Caco-2 (cell line): ENCODE results near the gene TSPY3. TPM values are rescaled to one million over a fixed set of nuclear protein-coding genes. Genes with fewer than 3 reads are reported as not detected.
"Not testable (repeated sequence)": the region's sequence is repeated elsewhere in the genome, so short reads cannot be mapped to it uniquely, and the experiment has no call there.

Experiments
- Bru-seq: library from RNA; stranded (reverse); fragments of 400-500 nt; gene quantifications from one replicate; lab custom pipeline; 2021; lab: Mats Ljungman, UMichigan
- BruChase-seq, 2 experiments: library from RNA; stranded (reverse); fragments of 400-500 nt; gene quantifications; one replicate each; lab custom pipeline; 2021; lab: Mats Ljungman, UMichigan
- BruUV-seq: library from RNA; stranded (reverse); fragments of 400-500 nt; replicated peaks from 2 replicates; lab custom pipeline; 2021; lab: Mats Ljungman, UMichigan
- CTCF ChIA-PET: fragments of 300-600 bp; sonication (Branson Sonifier 250); formaldehyde crosslinking; loops from one replicate; lab custom pipeline; 2022; ENCODE audit warnings: antibody characterized with exemption; lab: Charles Lee
- POLR2A ChIA-PET: fragments of 300-600 bp; sonication (Branson Sonifier 250); formaldehyde crosslinking; loops from one replicate; lab custom pipeline; 2022; ENCODE audit warnings: antibody characterized with exemption; lab: Charles Lee
- DNase-seq, 2 experiments: peaks; one replicate each; pipeline versions ENCODE4 v3.0.0 to v3.0.0-alpha.2; 2020 to 2022
- H3K27me3 ChIP-seq: replicated peaks from 2 replicates; pipeline ENCODE4 v1.6.0; 2011; ENCODE audit warnings: low read length; ENCODE audit not compliant: control insufficient read depth, insufficient read depth
- H3K36me3 ChIP-seq: 2 replicates; pipeline ENCODE4 v1.5.1; 2011; ENCODE audit warnings: low read length; ENCODE audit not compliant: control insufficient read depth, insufficient read depth
- H3K4me1 ChIP-seq: fragments of 250-450 bp; sonication (Bioruptor Pico); 2 replicates; pipeline ENCODE4 v1.5.1; 2020; ENCODE audit warnings: mild to moderate bottlenecking
- H3K4me3 ChIP-seq: 2 replicates; pipeline ENCODE4 v1.5.1; 2011; ENCODE audit warnings: low read depth, mild to moderate bottlenecking, control low read depth, low read length
- H3K9me3 ChIP-seq: fragments of 250-450 bp; sonication (Bioruptor Pico); 2 replicates; pipeline ENCODE4 v1.5.1; 2020; ENCODE audit warnings: mild to moderate bottlenecking, moderate library complexity
- H3K27ac Mint-ChIP-seq: one replicate; pipeline ENCODE4 v1.8.0; 2022; ENCODE audit warnings: mixed read lengths; ENCODE audit not compliant: unreplicated experiment
- H3K27me3 Mint-ChIP-seq: one replicate; pipeline ENCODE4 v1.8.0; 2022; ENCODE audit warnings: mixed read lengths; ENCODE audit not compliant: insufficient read depth, unreplicated experiment
- H3K36me3 Mint-ChIP-seq: one replicate; pipeline ENCODE4 v1.8.0; 2022; ENCODE audit warnings: mild to moderate bottlenecking, mixed read lengths; ENCODE audit not compliant: insufficient read depth, unreplicated experiment
- H3K4me1 Mint-ChIP-seq: one replicate; pipeline ENCODE4 v1.8.0; 2022; ENCODE audit warnings: low read depth, mixed read lengths; ENCODE audit not compliant: unreplicated experiment
- H3K4me3 Mint-ChIP-seq: one replicate; pipeline ENCODE4 v1.8.0; 2022; ENCODE audit warnings: mild to moderate bottlenecking, moderate library complexity, mixed read lengths; ENCODE audit not compliant: unreplicated experiment
- H3K9me3 Mint-ChIP-seq: one replicate; pipeline ENCODE4 v1.8.0; 2022; ENCODE audit warnings: mixed read lengths; ENCODE audit not compliant: unreplicated experiment
- intact Hi-C: fragments of 100-400 bp; cut with micrococcal nuclease; formaldehyde crosslinking; loops from one replicate; pipeline ENCODE4 v1.10.0; 2022; ENCODE audit not compliant: unreplicated experiment
- long read RNA-seq: library from polyadenylated mRNA; stranded (forward); transcript quantifications from one replicate; pipeline ENCODE4 v2.0.0, GENCODE V29; 2022
- total RNA-seq: library from RNA; stranded (reverse); gene quantifications from 2 replicates; pipeline ENCODE4 v1.2.3, GENCODE V29; 2022

The TSPY3 gene, protein sequence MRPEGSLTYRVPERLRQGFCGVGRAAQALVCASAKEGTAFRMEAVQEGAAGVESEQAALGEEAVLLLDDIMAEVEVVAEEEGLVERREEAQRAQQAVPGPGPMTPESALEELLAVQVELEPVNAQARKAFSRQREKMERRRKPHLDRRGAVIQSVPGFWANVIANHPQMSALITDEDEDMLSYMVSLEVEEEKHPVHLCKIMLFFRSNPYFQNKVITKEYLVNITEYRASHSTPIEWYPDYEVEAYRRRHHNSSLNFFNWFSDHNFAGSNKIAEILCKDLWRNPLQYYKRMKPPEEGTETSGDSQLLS
- not detected in 2 replicates for total RNA-seq
- not detected for Bru-seq, nascent RNA
- not detected for BruChase-seq, experiment 1, labeled RNA remaining after a 2-hour chase
- not detected for BruChase-seq, experiment 2, labeled RNA remaining after a 6-hour chase
- long read RNA-seq: 0 reads

DNA sequence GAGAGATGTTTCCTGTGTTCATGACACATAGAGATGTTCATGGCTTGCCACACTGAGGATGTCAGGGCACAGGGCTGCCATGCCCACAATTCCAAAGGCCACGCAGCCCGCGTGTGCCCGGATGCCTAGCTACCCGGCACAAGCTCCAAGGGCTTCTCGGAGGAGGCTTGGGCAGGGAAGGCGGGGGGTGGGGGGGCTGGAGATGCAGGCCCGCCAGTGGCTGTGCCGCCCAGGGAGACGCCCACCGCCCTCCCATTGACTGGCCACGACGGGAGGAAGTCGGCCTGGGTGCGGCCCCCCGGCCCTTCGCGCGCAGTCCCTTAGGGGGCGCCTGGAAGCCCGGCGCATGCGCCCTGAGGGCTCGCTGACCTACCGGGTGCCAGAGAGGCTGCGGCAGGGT is at the start of gene TSPY3:
TSPY3 (plus strand) TSS at position 301 of the 400 bp plus-strand sequence; CDS start at position 347, 46 bp downstream.
- DNase-seq, H3K4me3 Mint-ChIP-seq, H3K9me3 ChIP-seq, H3K27ac Mint-ChIP-seq, H3K27me3 Mint-ChIP-seq, H3K27me3 ChIP-seq, intact Hi-C loops, H3K36me3 Mint-ChIP-seq, H3K4me1 Mint-ChIP-seq, BruUV-seq, H3K4me3 ChIP-seq, POLR2A ChIA-PET, H3K9me3 Mint-ChIP-seq, H3K36me3 ChIP-seq, CTCF ChIA-PET, H3K4me1 ChIP-seq: not testable (repeated sequence)

DNA sequence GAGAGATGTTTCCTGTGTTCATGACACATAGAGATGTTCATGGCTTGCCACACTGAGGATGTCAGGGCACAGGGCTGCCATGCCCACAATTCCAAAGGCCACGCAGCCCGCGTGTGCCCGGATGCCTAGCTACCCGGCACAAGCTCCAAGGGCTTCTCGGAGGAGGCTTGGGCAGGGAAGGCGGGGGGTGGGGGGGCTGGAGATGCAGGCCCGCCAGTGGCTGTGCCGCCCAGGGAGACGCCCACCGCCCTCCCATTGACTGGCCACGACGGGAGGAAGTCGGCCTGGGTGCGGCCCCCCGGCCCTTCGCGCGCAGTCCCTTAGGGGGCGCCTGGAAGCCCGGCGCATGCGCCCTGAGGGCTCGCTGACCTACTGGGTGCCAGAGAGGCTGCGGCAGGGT is 40.7 kb upstream of the TSPY3 start, which contains the start of gene TSPY8:
TSPY8 (plus strand) TSS at position 301 of the 400 bp plus-strand sequence; CDS start at position 347, 46 bp downstream.
- H3K4me3 ChIP-seq, H3K27ac Mint-ChIP-seq, H3K27me3 Mint-ChIP-seq, H3K9me3 ChIP-seq, H3K27me3 ChIP-seq, H3K4me3 Mint-ChIP-seq, H3K9me3 Mint-ChIP-seq, BruUV-seq, H3K4me1 Mint-ChIP-seq, DNase-seq, POLR2A ChIA-PET, intact Hi-C loops, H3K4me1 ChIP-seq, H3K36me3 Mint-ChIP-seq, H3K36me3 ChIP-seq, CTCF ChIA-PET: not testable (repeated sequence)

DNA sequence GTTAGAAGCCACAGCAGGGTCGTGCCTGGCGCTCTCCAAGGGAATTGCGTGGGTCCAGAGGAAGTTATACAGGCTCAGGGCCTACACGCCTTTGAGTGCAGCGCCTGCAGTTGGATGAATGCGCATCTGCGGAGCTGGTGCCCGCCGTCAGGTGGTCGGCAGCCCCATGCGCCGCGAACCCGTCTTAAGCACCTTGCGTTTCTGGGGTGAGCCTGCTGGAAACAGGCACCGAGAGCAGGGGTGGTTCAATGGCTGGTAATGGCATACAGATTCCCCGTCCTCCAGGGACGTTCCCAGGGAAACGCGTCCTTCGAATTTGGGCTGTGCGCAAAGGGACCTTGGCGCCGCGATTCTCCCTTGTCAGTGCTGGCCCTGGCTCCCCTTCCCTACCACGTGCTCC is 1.7 kb upstream of the TSPY3 start:
- H3K36me3 ChIP-seq, POLR2A ChIA-PET, intact Hi-C loops, H3K4me1 Mint-ChIP-seq, H3K36me3 Mint-ChIP-seq, H3K27ac Mint-ChIP-seq, DNase-seq, H3K4me1 ChIP-seq, H3K4me3 ChIP-seq, H3K4me3 Mint-ChIP-seq, H3K9me3 ChIP-seq, BruUV-seq, H3K9me3 Mint-ChIP-seq, H3K27me3 Mint-ChIP-seq, CTCF ChIA-PET, H3K27me3 ChIP-seq: not testable (repeated sequence)

Other genes with a start within 250 kb of the TSPY3 start
- not detected in 2 replicates for gene TSPY4, start 61.0 kb upstream of the TSPY3 start, total RNA-seq
- gene TSPY8, start 40.6 kb upstream of the TSPY3 start, total RNA-seq: not detected in 2 replicates
- gene TSPY1, start 68.5 kb downstream of the TSPY3 start, total RNA-seq: not detected in 2 replicates
- not detected in 2 replicates for gene TSPY9, start 88.8 kb downstream of the TSPY3 start, total RNA-seq
- not detected in 2 replicates for gene TSPY10, start 129.5 kb downstream of the TSPY3 start, total RNA-seq